Activated CD8-positive, alpha-beta memory T cell treated with anti-CD3 and anti-CD28 coated beads, Interleukin-2, amount 50 U/mL, for 1 hour (primary cell): ENCODE results near the gene CSF2RB.

ENCODE experiments used
- DNase-seq: peaks from one replicate; pipeline ENCODE4 v3.0.0-alpha.2; 2020; ENCODE audit errors: extremely low read depth

The CSF2RB gene

GRCh38 chr22:36891646-36892045 is 21.8 kb upstream of the CSF2RB start:
- DNase-seq: no peak

GRCh38 chr22:36892292-36892691 is 21.1 kb upstream of the CSF2RB start:
- DNase-seq: no peak

DNA sequence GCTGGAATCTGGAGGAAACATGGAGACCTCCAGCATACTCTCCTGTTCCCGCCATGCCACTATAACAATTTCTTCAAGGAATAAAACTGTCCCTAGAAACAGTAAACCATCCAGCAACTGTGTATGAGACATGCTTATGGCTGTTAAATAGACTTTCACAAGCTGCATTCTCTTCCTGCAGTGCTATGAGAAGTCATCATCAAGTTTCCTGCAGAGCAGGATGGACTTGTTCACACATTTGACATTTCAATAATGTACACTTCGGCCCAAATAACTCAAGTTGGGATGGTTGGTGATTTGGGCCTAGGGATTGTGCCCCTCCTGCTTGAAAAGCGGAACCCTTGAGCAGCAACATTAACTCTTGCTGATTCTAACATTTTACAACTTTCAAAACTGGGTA is 20.2 kb upstream of the CSF2RB start:
- DNase-seq: no peak

- no peak for DNase-seq
Measured at GRCh38 chr22:36894266-36894665, 19.2 kb upstream of the CSF2RB start.

- no peak for DNase-seq
Measured at GRCh38 chr22:36897611-36898010, 15.8 kb upstream of the CSF2RB start.

- no peak for DNase-seq
Measured at GRCh38 chr22:36898690-36899089, 14.7 kb upstream of the CSF2RB start.

- no peak for DNase-seq
Measured at GRCh38 chr22:36899498-36899897, 13.9 kb upstream of the CSF2RB start.

- DNase-seq: no peak
Measured at GRCh38 chr22:36900225-36900624, 13.2 kb upstream of the CSF2RB start.

GRCh38 chr22:36900880-36901279 is 12.5 kb upstream of the CSF2RB start:
- no peak for DNase-seq

- DNase-seq: no peak
Measured at GRCh38 chr22:36901411-36902142, 11.9 kb upstream of the CSF2RB start.

GRCh38 chr22:36902143-36902926 is 11.1 kb upstream of the CSF2RB start:
- DNase-seq: no peak

- no peak for DNase-seq
Measured at GRCh38 chr22:36904260-36904880, 9.1 kb upstream of the CSF2RB start.

- no peak for DNase-seq
Measured at GRCh38 chr22:36907253-36908195, 5.9 kb upstream of the CSF2RB start.

- no peak for DNase-seq
Measured at GRCh38 chr22:36910461-36910860, 3.0 kb upstream of the CSF2RB start.

DNA sequence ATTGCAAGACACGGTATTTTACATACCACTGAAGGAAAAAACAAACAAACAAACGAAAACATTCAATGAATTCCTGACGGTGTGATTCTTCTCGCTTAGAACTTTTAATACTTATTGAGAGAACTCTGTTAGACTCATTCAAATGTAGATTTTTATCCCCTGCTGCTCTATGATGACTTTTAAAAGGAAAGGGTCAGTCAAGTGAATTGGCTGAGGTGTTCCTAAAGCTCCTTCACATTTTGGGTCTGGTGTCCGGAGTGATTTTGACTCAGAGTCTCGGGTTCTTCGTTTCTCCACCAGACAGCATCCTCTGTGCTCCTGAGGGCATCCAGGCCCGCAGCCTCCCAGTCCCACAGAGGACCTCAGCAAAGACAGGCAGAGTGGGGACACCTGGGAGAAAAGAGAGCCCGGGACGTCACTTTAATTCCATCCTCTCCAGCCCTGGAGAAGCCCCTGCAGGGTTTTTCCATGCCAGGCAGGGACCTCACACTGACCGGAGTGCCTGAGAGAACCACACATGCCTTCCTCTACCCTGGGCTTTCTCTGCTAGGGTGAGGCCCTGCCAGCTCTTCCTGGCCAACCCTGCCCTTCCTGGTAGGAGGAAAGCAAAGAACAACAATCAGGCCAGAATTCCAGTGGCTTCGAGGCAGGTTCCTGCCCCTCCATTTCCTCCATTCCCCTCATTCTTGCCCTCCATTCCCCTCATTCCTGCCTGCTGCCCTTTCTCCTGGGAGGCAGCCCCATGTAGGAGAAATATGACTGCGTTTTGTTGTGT is 1.4 kb upstream of the CSF2RB start:
- DNase-seq: no peak

DNA sequence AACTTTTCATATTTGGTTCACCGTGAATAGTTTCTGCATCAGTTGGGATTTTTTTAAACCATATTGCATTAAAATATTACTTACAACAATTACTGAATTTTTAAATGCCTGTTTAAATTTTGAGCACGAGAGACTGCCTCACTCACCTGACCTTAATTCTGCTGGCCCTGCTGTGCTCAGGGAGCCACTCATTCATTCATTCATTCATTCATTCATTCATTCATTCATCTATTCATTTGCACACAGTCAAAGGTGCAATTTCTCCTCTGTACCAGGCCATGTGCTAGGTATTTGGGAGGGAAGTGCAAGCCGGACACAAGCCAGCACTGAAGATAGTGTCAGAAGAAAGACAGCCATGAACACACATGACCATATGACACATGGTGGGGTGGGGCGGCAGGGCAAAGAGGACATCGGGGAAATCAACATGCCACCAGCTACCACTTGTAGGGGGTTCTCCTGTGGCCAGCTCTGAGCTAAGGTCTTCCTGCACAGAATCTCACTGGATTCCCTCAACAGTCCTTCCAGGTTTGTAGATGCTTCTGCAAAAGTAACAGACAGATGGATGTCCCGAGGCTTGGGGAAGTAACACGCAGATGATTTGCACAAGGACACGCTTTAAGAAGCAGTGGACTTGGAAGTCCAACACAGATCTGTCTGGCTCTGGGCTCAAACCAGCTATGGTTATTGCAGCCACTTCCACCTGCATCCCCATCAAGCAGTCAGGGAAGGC is 568 bp upstream of the CSF2RB start:
- DNase-seq: no peak

GRCh38 chr22:36914390-36914752 is 943 bp downstream of the CSF2RB start:
- no peak for DNase-seq

- DNase-seq: no peak
Measured at GRCh38 chr22:36916034-36916433, 2.6 kb downstream of the CSF2RB start.

DNA sequence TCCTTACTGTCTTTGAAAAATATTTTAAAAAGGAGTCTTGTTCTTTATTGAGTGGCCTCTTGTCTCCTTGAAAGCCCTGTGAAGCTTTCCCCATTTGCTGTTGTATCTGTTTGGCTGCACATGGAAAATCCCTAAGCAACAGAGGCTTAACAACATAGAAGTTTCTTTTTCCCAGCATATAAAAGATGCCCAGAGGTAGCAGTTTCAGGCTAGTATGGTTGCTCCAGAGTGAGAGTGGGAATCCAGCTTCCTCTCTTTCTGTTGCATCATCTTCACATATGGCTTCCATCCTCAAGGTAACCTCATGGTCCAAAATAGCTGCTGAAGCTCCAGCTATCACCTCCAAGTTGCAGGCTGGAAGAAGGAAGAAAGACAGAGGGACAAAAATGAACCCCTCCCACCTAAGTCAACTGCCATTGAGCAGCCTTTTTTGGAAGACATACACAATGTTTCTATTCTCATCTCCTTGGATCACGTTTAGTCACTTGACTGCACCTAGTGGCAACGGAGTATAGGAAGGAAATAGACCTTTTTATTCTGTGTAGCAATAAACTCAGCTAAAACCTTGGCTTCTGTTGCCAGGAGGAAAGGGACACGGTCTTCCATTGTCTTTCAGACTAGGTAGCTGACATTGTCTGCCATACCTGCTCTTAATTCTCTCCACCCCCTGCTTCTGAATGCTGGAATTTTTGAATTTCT is 5.3 kb downstream of the CSF2RB start:
- no peak for DNase-seq
